Mammary epithelial cell (primary cell): ENCODE measurements around the gene MCAM.

Experiments
- CTCF ChIP-seq, 2 donors: IDR thresholded peaks in 1 of 2; conservative IDR thresholded peaks in 1 of 2; 2 replicates each; pipeline ENCODE4 v1.5.1; 2011 to 2012; ENCODE audit warnings: inconsistent platforms in 2 of 2, low read length in 2 of 2, mild to moderate bottlenecking in 2 of 2, control low read depth in 1 of 2, low read depth in 1 of 2; ENCODE audit not compliant: insufficient read depth in 1 of 2; ENCODE audit errors: extremely low read depth in 1 of 2
- EZH2 ChIP-seq: IDR thresholded peaks from 2 replicates; pipeline ENCODE4 v1.6.1; 2012; ENCODE audit warnings: low read length, inconsistent platforms, borderline replicate concordance

GRCh38 chr11:119336744-119337469 lies 20.0 kb upstream of the MCAM start:
- TF ChIP-seq CTCF (conservative IDR thresholded peaks at IDR 0.05 in 1 of 2, IDR thresholded peaks at IDR 0.05 in 1 of 2; ENCODE audit: extremely low read depth in 1 of 2, insufficient read depth in 1 of 2, low read depth in 1 of 2, low read length in 2 of 2): no peak
- TF ChIP-seq EZH2: no peak
